NCI-H524 (cell line): ENCODE results near the gene PHACTR1.
"Not testable (repeated sequence)": the region's sequence is repeated elsewhere in the genome, so short reads cannot be mapped to it uniquely, and the experiment has no call there.

Source experiments
- DNase-seq, 2 experiments: peaks; one replicate each; lab custom pipeline; 2025; lab: John Stamatoyannopoulos, UW

Gene PHACTR1

DNA sequence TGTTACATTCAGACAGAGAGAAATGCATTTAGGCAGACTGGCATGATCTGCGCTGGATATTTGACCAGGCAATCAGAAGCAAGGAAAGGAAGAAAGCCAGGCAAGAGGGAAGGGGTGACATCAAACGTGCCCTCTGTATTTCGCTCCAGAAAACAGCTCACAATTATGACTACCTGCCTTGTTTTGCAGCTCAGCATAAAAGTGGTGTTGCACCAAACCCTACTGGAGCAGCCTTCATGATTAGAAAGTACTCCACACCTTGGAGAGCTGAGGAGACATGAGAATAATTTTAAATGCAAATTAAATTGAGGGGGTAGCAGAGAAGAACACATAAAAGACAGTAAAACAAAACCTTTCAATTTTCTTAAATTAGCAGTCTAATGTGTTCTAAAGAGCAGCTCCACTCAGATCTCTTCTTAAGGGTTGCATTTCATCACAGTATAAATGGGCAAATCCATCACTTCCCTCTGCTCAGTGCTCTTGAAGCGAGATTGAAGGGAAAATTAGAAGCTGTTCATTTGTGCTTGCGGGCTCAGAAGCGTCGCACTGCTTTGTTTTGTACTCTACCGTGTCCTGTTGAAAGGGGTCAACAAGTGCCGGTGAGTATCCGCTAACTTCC, at the start of gene PHACTR1:
Gene PHACTR1, plus strand, starts transcription at position 470 of the 619 bp plus-strand sequence.
- no peak for DNase-seq

DNA sequence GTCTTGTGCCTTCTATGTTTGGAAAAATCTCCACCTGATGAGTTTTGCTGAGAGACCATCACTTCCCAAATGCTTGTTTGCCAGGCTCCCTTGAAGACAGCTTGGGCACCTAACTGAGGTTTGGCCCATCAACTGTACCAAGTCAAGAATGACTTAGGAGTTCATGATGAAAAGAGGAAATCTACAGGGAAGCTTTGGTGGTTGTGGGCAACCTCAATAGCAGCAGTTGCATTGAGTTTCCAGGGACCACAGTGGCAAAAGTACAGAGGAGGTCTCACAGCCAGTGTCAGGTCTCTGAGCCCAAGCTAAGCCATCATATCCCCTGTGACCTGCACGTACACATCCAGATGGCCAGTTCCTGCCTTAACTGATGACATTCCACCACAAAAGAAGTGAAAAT, 49.7 kb upstream of the PHACTR1 start:
- no peak for DNase-seq

DNA sequence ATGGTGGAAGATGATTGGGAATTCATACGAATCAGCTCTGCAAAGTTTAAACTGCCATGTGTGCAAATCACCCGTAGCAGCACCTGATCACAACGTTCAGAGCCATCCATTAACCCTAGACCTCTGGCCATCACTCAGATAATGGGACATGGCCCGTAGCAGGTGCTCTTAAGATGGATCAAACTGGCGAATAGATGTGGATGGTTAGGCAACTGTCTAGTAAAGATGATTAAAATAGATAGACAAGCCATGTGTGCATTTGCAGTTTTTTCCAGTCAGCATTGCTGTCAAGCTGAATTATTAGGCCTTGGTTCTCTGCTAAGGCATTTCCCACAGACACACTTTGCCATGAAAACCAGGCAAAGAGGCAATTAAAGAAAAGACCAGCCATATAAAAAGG, 40.6 kb upstream of the PHACTR1 start:
- no peak for DNase-seq

DNA sequence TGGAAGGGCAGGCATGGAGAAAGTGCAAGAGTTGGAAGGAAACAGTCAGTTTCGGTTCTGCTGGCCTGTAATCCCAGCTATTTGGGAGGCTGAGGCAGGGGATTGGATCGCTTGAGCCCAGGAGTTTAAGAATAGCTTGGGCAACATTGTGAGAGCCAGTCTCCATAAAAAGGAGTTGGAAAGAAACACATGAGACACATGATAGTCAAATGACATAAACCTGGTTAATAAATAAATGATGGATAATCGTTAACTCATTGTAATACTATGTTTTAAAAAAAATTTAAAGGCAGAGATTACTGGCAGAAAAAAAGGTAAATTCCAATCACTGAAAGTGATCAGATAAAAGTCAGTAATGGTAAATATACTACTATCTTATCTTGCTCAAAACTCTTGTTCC, 37.2 kb upstream of the PHACTR1 start:
- DNase-seq: no peak

DNA sequence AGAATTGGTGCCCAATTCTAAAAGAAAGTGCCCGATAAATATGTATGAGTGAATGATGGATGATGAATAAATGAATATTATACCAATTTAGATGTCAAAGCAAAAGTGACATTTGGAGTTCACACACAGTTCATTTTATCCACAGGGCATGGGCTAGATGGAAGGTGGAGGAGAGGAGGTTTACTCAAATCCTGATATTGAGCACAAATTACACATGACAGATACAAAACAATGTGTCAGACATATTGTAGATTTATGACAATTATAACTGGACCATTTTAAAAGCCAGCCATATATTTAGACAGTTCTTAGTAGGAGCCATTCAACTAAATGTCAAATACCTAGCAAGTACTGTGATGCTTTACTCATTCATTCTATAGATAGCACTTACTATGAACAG, 23.4 kb upstream of the PHACTR1 start:
- DNase-seq: no peak

DNA sequence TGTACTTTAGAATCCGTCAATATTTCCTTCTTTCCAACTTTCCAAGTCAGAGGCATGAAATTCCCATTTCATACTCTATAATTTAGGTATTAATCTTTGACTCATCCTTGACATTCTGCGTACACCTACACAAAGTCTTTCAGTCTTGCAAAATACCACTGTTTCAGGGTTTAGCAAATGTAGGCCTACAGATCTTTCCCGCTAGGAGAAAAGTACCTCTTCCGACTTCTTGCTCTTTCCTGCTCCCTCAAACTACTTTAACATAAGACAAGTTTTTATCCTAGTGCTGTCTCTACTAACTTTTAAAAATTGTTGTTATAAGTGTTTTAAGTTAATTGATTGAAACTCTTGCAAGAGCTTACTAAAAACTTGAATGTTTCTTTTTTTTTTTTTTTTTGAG, 18.3 kb upstream of the PHACTR1 start:
- DNase-seq: no peak

DNA sequence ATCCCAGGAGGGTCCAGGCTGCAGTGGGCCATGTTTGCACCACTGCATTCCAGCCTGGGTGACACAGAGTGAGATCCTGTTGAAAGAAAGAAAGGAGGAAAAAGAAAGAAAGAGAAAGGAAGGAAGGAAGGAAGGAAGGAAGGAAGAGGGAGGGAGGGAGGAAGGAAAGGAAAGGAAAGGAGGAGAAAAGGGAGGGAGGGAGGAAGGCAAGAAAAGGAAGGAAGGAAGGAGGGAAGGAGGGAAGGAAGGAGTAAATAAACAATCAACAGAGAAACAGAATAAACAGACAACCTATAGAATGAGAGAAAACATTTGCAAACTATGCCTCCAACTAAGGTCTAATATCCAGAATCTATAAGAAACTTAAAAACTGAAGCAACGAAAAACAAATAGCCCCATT, 11.6 kb upstream of the PHACTR1 start:
- no peak for DNase-seq

DNA sequence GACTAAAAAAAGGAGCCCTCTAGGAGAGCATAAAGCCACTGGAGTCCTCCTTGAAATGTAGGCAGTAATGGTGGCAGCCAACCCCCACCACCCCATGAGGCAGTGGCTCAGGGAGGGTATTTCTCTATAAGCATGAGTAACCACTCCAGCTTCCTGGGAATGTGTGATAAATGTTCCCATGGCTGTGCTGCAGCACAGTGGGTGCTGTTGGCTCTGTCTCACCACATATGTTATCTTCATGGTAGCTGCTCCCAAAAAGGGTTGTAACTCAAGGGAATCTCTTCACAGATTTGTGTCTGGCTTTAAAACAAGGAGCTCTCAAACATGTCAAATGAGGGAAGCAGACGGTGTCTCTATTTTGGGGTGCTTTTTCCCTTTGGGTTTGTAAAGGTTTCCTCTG, 7.5 kb upstream of the PHACTR1 start:
- no peak for DNase-seq

DNA sequence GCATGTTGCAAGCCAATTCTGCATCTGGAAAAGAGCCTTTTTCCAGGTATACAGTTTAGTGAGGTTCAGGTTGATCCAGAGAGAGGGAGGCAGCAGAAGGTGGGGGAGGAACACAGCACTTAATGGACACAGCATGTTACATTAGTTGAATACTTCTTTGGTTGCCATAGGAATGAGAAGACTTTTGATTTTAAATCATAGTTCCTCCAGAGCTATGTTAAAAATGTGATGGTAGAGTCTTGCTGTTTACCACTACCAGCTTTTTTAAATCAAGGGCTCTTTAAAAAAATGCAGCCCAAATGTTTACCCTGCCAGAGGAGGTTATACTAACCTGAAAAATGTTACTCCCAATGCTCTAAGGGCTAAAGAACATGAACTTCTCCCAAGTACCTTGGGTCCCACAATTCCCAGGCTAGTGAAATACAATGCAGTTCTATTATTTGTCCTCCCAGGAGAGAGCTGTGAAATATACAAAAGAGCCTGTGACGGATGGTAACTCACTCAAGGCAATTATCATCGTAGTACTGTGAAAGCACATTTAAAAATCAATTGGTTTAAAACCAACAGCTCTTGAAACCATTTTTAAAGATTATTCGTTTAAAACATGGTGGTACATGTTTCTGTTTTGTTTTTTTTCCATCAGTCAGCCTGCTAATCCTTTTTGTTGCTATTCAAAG, 6.9 kb upstream of the PHACTR1 start:
- no peak for DNase-seq

DNA sequence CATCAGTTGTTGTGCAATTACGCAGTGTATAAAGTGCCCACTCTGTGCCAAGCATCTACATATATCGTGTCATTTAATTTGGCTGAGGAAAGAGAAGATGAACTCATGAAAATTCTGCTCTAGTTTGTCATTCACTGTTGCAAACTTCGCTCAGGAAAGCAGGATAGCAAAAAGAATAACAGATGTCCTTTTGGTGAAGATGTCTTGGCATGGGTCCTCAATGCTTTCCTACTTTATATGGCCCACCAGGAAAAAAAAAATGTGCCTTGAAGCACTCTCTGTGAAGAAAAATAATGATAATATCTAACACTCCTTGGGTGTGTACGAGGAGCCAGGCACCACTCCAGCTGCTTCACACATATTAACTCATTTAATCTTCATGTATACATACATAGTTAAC, 5.6 kb upstream of the PHACTR1 start:
- no peak for DNase-seq

DNA sequence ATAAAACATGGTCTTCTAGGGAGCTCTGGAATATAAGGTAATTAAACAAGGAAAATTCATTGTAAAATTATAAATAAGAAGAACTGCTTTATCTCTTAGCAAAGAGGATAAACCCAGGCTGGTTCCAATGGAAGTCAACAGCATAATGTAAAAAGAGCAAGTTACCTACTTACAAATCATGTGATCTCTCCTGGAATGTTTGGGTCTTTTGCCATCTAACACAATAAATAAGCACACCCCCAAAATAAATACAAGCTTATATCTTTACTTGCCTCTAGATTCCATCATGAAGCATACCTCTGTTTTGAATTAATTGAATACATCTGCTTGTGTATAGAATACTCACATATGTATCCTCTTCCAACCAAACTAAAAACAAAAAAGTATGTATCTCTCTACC, 2.5 kb upstream of the PHACTR1 start:
- DNase-seq: no peak

DNA sequence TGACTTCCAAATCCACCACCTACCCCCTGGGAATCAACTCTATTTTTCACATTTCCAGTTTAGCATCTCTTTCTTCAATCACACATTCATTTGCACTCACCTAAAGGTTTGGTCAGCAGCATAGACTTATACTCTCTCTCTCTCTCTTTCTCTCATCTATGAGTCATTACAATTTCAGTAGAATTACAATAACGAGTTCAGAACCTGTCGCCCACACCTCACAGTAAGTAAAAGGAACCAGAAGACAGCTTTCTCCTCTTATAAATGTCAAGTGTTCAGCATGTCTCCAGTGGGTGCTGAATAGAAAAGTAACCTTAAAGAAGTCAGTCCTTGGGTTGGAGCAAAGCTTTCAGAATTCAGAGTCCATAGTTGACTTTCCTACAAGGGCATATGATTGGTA, 1.1 kb upstream of the PHACTR1 start:
- no peak for DNase-seq

DNA sequence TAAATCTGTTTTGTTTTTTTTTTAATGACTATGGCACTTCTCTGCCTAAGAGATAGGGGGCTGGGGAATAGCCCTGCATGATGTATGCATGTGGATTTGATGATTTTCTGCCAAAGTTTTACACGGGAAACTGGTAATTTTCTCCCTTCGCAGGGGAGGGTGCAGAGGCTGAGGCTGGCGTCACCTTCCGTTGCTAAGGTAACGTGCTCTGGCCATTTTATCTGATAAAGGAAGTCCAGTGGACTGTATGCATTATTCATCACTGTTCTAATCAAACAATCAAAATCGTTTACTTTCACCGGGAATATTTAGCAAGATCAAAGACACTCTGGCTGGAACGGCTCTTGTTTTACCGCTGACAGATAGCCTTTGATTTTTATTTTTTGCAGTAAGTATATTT, 789 bp downstream of the PHACTR1 start:
- DNase-seq: no peak

DNA sequence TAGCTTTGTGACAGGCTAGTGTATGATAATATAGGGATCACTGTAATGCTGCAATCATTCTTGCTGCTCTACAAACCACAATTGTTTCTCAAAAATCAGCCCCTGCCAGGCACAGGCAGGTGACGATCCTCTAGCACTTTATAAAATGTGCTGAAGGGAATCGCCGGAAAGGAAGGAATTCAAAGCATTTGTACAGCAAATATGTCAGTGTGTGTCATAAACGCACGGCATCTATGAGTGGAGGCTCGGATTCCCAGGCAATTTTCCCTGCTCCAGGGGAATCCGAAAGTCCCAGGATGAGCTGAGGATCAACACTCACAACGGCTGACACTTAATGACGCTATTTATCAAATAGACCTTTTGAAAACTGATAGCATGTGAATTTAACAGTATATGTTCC, 1.4 kb downstream of the PHACTR1 start:
- DNase-seq: no peak

DNA sequence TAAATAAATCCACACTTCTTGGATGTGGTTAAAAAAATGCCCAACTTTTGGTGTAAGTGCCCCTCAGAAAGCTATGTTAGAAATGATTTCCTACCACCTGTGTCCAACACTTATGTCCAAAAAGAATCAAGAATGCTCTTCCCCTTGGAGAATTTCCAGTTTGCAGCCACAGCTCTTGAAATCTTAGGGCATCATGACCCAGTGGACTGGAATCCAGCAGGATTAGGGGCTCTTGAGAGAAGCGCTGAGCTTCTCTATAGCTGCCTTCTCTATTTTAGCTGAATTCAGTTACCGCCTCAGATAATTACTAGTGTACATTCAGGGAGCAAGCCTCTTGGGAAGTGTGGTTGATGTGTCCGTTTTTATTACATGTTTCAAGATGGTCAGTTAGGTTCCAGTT, 2.5 kb downstream of the PHACTR1 start:
- no peak for DNase-seq

DNA sequence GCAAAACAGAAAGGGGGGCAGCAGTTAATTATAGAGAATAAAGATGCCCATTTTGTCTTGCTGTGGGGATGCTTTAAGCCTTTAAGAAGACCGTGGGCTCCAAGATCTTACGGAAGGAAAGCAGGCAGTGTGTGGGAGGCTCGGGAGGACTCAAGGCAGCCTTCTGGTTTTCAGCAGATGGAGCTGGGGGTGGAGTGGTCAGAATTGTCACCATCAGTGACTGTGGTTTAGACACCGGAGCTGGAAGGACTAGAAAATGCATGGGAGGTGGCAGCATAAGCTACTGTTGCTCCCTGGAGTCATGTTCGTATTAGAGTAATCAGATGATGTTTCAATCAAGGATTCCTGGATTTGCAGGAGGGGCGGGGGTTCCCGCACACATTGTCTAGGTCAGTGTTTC, 3.7 kb downstream of the PHACTR1 start:
- DNase-seq: no peak

DNA sequence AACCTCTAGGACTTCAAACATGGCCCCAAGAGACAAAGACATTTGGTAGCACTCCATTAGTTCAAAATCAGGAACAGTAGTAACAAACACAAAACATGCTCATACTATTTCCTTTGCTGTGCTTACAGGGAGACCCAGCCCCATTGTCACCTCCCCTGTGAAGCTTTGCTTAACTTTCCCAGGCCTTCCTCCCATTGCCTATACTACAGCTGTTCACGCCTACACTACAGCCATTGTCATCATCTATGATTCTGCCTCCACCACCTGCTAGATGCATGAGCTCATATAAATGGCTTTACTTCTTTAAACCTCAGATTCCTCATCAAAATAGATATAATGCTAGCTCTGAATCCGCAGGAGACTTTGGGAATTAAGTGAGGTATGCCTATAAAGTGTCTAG, 8.7 kb downstream of the PHACTR1 start:
- no peak for DNase-seq

DNA sequence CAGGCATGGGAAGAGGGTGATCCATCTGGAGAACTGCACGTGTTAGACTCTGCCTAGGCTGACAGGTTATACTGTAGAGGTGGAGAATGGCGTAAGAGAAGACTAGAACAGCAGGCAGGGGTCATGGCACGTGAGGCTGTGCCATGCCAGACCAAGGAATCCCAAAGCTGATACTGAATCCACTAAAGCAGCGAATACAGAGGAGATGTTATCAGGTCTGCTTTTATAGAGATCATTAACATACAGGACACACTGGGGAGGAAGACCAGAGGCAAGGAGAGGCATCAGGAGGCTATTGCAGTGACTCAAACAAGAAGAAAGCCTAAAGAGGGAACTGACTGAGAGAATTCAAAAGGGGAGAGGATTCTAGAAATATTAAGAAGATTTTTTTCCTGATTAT, 12.9 kb downstream of the PHACTR1 start:
- no peak for DNase-seq

DNA sequence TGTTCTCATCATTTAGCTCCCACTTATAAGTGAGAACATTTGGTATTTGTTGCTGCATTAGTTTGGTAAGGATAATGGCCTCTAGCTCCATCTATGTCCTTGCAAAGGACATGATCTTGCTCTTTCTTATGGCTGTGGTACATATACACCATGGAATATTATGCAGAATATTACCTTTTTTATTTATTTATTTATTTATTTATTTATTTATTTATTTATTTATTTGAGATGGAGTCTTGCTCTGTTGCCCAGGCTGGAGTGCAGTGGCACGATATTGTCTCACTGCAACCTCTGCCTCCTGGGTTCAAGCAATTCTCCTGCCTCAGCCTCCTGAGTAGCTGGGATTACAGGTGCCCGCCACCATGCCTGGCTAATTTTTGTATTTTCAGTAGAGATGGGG, 14.2 kb downstream of the PHACTR1 start:
- DNase-seq: not testable (repeated sequence)

DNA sequence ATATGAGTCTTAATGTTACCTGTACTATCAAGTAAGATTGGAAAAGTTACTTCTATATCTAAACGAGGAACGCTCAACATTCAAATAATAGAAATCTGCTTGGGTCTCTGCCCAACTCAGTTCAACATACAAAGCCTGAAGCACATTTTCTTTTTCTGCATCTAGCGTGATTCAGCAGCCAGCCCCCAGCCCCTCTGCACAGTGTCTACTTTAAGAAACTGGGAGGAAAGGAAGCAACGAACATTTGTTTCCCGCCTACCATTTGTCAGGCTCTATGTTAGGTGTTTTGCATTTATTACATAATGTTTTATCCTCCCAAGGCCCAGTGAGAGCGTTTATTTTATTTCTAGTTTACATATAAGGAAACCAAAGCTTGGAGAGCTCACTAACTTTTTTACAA, 17.3 kb downstream of the PHACTR1 start:
- no peak for DNase-seq

DNA sequence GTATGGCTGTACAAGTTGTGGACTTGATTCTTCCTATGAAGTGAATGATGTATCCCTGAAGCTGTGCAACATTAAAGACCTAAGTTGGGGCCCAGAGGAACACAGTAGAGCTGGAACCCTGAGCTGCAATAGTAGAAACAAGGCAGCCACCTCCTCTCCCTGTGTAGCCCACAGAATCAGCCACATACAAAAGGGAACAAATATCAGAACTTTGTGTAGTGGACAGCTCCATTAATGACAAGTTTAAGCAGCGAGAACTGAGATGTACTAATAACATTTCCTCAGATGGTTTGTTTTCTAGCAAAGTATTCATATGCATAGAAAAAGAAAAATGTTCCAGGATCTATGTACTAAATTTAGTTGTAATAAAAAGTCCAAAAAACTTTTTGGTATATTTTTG, 19.2 kb downstream of the PHACTR1 start:
- no peak for DNase-seq

DNA sequence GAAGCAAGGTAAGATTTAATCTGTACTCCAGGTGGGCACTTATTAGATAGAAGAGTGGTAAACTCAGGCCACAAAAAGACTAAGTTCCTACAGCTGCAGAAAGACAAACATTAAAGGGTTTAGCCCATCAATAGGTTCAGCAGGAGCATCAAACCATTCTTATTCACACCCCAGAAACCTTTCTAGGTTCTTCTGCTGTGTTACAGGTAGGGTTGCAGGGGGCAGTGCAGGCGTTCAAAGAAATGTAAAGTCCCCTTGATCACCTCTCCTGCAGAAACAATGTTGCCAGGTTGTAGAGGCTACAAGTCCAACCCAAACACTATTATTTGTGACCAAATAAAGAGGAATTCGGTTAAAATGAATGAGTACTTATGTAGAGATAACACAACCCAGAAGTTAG, 31.8 kb downstream of the PHACTR1 start:
- no peak for DNase-seq

DNA sequence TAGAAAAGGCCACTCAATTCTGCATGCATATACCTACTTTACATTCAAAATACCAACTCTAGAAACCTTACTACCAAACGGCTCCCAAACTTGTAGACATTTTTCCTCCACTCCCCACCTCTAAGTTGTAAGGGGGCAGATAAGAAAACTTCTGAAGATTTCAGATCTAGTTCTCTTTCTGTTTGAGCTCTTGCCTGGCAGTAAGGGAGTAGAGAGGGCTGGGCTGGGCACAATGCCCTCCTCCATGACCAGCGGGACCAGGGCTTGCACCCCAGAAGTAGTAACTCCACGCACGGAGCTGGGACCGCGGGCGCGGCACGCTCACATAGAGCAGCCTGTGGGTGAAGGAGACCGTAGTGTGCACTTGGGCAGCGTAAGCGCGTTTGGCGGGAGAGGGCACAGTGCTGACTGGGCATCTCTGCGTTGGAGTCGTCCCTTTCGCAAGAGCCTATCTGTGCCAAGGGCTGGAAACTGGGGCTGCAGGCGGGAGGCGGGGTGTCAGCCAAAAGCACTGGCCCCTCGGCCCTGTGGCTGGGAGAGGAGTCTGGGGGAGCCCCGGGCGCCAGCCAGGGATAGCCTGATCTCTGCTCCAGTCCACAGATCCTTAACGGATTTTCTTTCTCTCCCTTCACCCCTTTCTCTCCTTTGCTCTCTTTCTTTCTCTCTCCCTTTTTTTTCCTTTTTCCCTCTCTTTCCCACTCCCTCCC, 32.4 kb downstream of the PHACTR1 start:
- DNase-seq: peak; percentile 54 to 84
